ENCODE results near the gene ALOX5.

DNA sequence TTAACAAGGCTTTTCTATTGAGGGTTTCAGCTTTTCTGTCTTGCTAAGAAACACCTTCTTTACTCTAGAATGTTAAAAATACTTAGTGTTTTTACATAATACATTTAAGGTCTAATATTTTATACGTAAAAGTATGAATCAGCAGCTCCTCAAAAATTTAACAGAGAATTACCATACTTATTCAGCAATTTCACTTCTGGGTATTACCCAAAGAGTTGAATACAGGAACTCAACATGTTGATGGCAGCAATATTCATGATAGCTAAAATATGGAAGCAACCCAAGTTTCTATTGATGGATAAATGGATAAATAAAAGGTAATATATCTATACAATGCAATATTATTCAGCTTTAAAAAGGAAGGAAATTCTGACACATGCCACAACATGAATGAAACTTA is 48.9 kb upstream of the ALOX5 start:
- TF ChIP-seq POLR2A (IDR thresholded peaks at IDR 0.05) (no peak), EP300 (IDR thresholded peaks at IDR 0.05) (no peak)
- TF ChIP-seq, protein P1, sequence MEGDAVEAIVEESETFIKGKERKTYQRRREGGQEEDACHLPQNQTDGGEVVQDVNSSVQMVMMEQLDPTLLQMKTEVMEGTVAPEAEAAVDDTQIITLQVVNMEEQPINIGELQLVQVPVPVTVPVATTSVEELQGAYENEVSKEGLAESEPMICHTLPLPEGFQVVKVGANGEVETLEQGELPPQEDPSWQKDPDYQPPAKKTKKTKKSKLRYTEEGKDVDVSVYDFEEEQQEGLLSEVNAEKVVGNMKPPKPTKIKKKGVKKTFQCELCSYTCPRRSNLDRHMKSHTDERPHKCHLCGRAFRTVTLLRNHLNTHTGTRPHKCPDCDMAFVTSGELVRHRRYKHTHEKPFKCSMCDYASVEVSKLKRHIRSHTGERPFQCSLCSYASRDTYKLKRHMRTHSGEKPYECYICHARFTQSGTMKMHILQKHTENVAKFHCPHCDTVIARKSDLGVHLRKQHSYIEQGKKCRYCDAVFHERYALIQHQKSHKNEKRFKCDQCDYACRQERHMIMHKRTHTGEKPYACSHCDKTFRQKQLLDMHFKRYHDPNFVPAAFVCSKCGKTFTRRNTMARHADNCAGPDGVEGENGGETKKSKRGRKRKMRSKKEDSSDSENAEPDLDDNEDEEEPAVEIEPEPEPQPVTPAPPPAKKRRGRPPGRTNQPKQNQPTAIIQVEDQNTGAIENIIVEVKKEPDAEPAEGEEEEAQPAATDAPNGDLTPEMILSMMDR (IDR thresholded peaks at IDR 0.05), result no peak
